ENCODE data around the gene EMP1.

EMP1 gene

GRCh38 chr12:13162904-13163303 is 33.6 kb upstream of the EMP1 start:
- no peaks in the 10 kb centered on the region for H3K36me3 ChIP-seq (ENCODE audit: control insufficient read depth, insufficient read depth, low read length)
- H3K27me3 ChIP-seq (replicated peaks; ENCODE audit: control insufficient read depth, insufficient read depth, low read length), result peaks cover 3% of the 10 kb centered on the region
- TF ChIP-seq CTCF (IDR thresholded peaks at IDR 0.05; ENCODE audit: insufficient read depth, low read length, poor library complexity, severe bottlenecking), result no peak
- no peak overlapping the region for H3K4me3 ChIP-seq (replicated peaks; ENCODE audit: low read depth, low read length)
- no peak for DNase-seq (ENCODE audit: extremely low read depth, insufficient read length)

- Histone ChIP-seq H3K27me3 (replicated peaks; ENCODE audit: control insufficient read depth, insufficient read depth, low read length) (peaks cover 3% of the 10 kb centered on the region), H3K36me3 (ENCODE audit: control insufficient read depth, insufficient read depth, low read length) (no peaks in the 10 kb centered on the region), H3K4me3 (replicated peaks; ENCODE audit: low read depth, low read length) (no peak overlapping the region)
- TF ChIP-seq CTCF (IDR thresholded peaks at IDR 0.05; ENCODE audit: insufficient read depth, low read length, poor library complexity, severe bottlenecking), result no peak
- no peak for DNase-seq (ENCODE audit: extremely low read depth, insufficient read length)
Measured at GRCh38 chr12:13163868-13164635, 32.5 kb upstream of the EMP1 start.

GRCh38 chr12:13164921-13165616 is 31.5 kb upstream of the EMP1 start:
- Histone ChIP-seq H3K4me3 (replicated peaks; ENCODE audit: low read depth, low read length) (no peak overlapping the region), H3K27me3 (replicated peaks; ENCODE audit: control insufficient read depth, insufficient read depth, low read length) (peaks cover 3% of the 10 kb centered on the region), H3K36me3 (ENCODE audit: control insufficient read depth, insufficient read depth, low read length) (no peaks in the 10 kb centered on the region)
- no peak for DNase-seq (ENCODE audit: extremely low read depth, insufficient read length)
- TF ChIP-seq CTCF (IDR thresholded peaks at IDR 0.05; ENCODE audit: insufficient read depth, low read length, poor library complexity, severe bottlenecking), result no peak

- H3K27me3 ChIP-seq (replicated peaks; ENCODE audit: control insufficient read depth, insufficient read depth, low read length), result peaks cover 5% of the 10 kb centered on the region
- no peak for DNase-seq (ENCODE audit: extremely low read depth, insufficient read length)
- H3K36me3 ChIP-seq (ENCODE audit: control insufficient read depth, insufficient read depth, low read length), result no peaks in the 10 kb centered on the region
- no peak for TF ChIP-seq CTCF (IDR thresholded peaks at IDR 0.05; ENCODE audit: insufficient read depth, low read length, poor library complexity, severe bottlenecking)
- H3K4me3 ChIP-seq (replicated peaks; ENCODE audit: low read depth, low read length), result no peak overlapping the region
Measured at GRCh38 chr12:13165617-13166041, 30.9 kb upstream of the EMP1 start.

- Histone ChIP-seq H3K27me3 (replicated peaks; ENCODE audit: control insufficient read depth, insufficient read depth, low read length) (peaks cover 3% of the 10 kb centered on the region), H3K36me3 (ENCODE audit: control insufficient read depth, insufficient read depth, low read length) (no peaks in the 10 kb centered on the region), H3K4me3 (replicated peaks; ENCODE audit: low read depth, low read length) (no peak overlapping the region)
- TF ChIP-seq CTCF (IDR thresholded peaks at IDR 0.05; ENCODE audit: insufficient read depth, low read length, poor library complexity, severe bottlenecking), result no peak
- DNase-seq (ENCODE audit: extremely low read depth, insufficient read length), result no peak
Measured at GRCh38 chr12:13167226-13167625, 29.3 kb upstream of the EMP1 start.
